Skeletal muscle cell (primary cell): ENCODE data around the gene FAN1.

ENCODE experiments used
- DNase-seq: peaks from one replicate; pipeline ENCODE4 v3.0.0-alpha.2; 2010; ENCODE audit warnings: low read depth
- H3K4me3 ChIP-seq: 2 replicates; pipeline ENCODE4 v1.5.1; 2011; ENCODE audit warnings: low read depth, mild to moderate bottlenecking, control low read depth, low read length, moderate library complexity

The FAN1 gene

GRCh38 chr15:30918366-30918765 is 14.7 kb downstream of the FAN1 start:
- DNase-seq, result no peak
- H3K4me3 ChIP-seq, result no peak overlapping the region

- H3K4me3 ChIP-seq, result no peak overlapping the region
- DNase-seq, result no peak
These were observed 16.3 kb downstream of the FAN1 start for GRCh38 chr15:30919877-30920550.

- no peak for DNase-seq
- no peak overlapping the region for H3K4me3 ChIP-seq
These were observed 17.4 kb downstream of the FAN1 start for GRCh38 chr15:30921106-30921505.

GRCh38 chr15:30921781-30922479 is 18.2 kb downstream of the FAN1 start:
- DNase-seq, result peak; percentile 39
- H3K4me3 ChIP-seq, result no peak overlapping the region

- no peak overlapping the region for H3K4me3 ChIP-seq
- no peak for DNase-seq
These were observed 19.0 kb downstream of the FAN1 start for GRCh38 chr15:30922480-30923311.

GRCh38 chr15:30923429-30923828 is 19.7 kb downstream of the FAN1 start:
- H3K4me3 ChIP-seq, result no peak overlapping the region
- DNase-seq, result no peak

GRCh38 chr15:30924353-30924752 is 20.6 kb downstream of the FAN1 start:
- DNase-seq, result no peak
- H3K4me3 ChIP-seq, result no peak overlapping the region

GRCh38 chr15:30925686-30926085 is 22.0 kb downstream of the FAN1 start:
- no peak overlapping the region for H3K4me3 ChIP-seq
- DNase-seq, result no peak

GRCh38 chr15:30926161-30926560 is 22.4 kb downstream of the FAN1 start:
- no peak for DNase-seq
- no peak overlapping the region for H3K4me3 ChIP-seq

- no peak for DNase-seq
- no peak overlapping the region for H3K4me3 ChIP-seq
These were observed 23.5 kb downstream of the FAN1 start for GRCh38 chr15:30927148-30927761.

GRCh38 chr15:30928076-30928475 is 24.4 kb downstream of the FAN1 start:
- no peak for DNase-seq
- no peak overlapping the region for H3K4me3 ChIP-seq

GRCh38 chr15:30929064-30929669 is 25.5 kb downstream of the FAN1 start:
- DNase-seq, result no peak

GRCh38 chr15:30929982-30930381 is 26.3 kb downstream of the FAN1 start:
- no peak overlapping the region for H3K4me3 ChIP-seq
- DNase-seq, result no peak

More at GRCh38 chr15:30929064-30929669, 25.5 kb downstream of the FAN1 start:
- no peak overlapping the region for H3K4me3 ChIP-seq

- DNase-seq, result no peak
- H3K4me3 ChIP-seq, result no peak overlapping the region
These were observed 26.7 kb downstream of the FAN1 start for GRCh38 chr15:30930422-30930821.

- DNase-seq, result no peak
- H3K4me3 ChIP-seq, result no peak overlapping the region
These were observed 29.6 kb downstream of the FAN1 start for GRCh38 chr15:30933293-30933692.

GRCh38 chr15:30939161-30939560 is 35.4 kb downstream of the FAN1 start:
- H3K4me3 ChIP-seq, result no peak overlapping the region
- no peak for DNase-seq

GRCh38 chr15:30940359-30940758 is 36.6 kb downstream of the FAN1 start:
- no peak for DNase-seq
- H3K4me3 ChIP-seq, result no peak overlapping the region

GRCh38 chr15:30941520-30941919 is 37.8 kb downstream of the FAN1 start:
- no peak for DNase-seq
- no peak overlapping the region for H3K4me3 ChIP-seq

GRCh38 chr15:30943654-30944335 is 40.1 kb downstream of the FAN1 start:
- DNase-seq, result no peak
- H3K4me3 ChIP-seq, result no peak overlapping the region
